Cardiac septum (tissue), 1 donor: ENCODE results near the gene LILRA6. TPM values are rescaled to one million over a fixed set of nuclear protein-coding genes. Genes with fewer than 3 reads are reported as not detected.
"Not testable (repeated sequence)": the region's sequence is repeated elsewhere in the genome, so short reads cannot be mapped to it uniquely, and the experiment has no call there.

Experiments
- DNase-seq: peaks from one replicate; pipeline ENCODE4 v3.0.0-alpha.2; 2020; ENCODE audit warnings: low spot score
- intact Hi-C: fragments of 100-400 bp; cut with DNase I; formaldehyde crosslinking; loops from one replicate; pipeline ENCODE4 v1.14.0; 2022
- total RNA-seq: library from RNA; stranded (reverse); fragmentation: NEBNext Ultra II Directional; extraction: Animal tissue kit (Norgen Biotek cat#: 25700); gene quantifications from one replicate; pipeline ENCODE4 v1.2.1, GENCODE V29; 2021
- donor health status: DM: no; HTN: no; CAD: no.

Gene LILRA6
- total RNA-seq, 1 donor from 2014 or later, result 2.7 TPM

- no peak for DNase-seq
- intact Hi-C loops, result no loop called here
These were observed 28.5 kb upstream of the LILRA6 start for GRCh38 chr19:54271106-54271505.

GRCh38 chr19:54268936-54269335, 26.3 kb upstream of the LILRA6 start:
- no peak for DNase-seq
- intact Hi-C loops, result no loop called here

GRCh38 chr19:54266133-54266532, 23.5 kb upstream of the LILRA6 start:
- DNase-seq, result peak; percentile 81
- intact Hi-C loops, result no loop called here

- intact Hi-C loops, result no loop called here
- no peak for DNase-seq
These were observed 19.9 kb upstream of the LILRA6 start for GRCh38 chr19:54262470-54262869.

- intact Hi-C loops, result no loop called here
- no peak for DNase-seq
These were observed 19.5 kb upstream of the LILRA6 start for GRCh38 chr19:54262066-54262465.

GRCh38 chr19:54257116-54257480, 14.5 kb upstream of the LILRA6 start, which contains the start of gene LILRB5:
Gene LILRB5 (minus strand): TSS chr19:54257273. CDS start chr19:54257193, 80 bp downstream.
- intact Hi-C loops, result no loop called here
- DNase-seq, result no peak

GRCh38 chr19:54256250-54257115, 13.9 kb upstream of the LILRA6 start:
- no peak for DNase-seq
- intact Hi-C loops, result no loop called here

- intact Hi-C loops, result no loop called here
- no peak for DNase-seq
These were observed 12.7 kb upstream of the LILRA6 start for GRCh38 chr19:54255105-54255775.

GRCh38 chr19:54254195-54254906, 11.8 kb upstream of the LILRA6 start:
- no peak for DNase-seq
- intact Hi-C loops, result no loop called here

- DNase-seq, result no peak
- intact Hi-C loops, result no loop called here
These were observed 11.0 kb upstream of the LILRA6 start for GRCh38 chr19:54253331-54254194.

GRCh38 chr19:54252845-54253244, 10.3 kb upstream of the LILRA6 start:
- intact Hi-C loops, result no loop called here
- no peak for DNase-seq

- no peak for DNase-seq
- intact Hi-C loops, result no loop called here
These were observed 9.7 kb upstream of the LILRA6 start for GRCh38 chr19:54252243-54252642.

GRCh38 chr19:54248016-54248601, 5.5 kb upstream of the LILRA6 start:
- intact Hi-C loops, result no loop called here
- DNase-seq, result peak; percentile 84

GRCh38 chr19:54247106-54247930, 4.7 kb upstream of the LILRA6 start:
- DNase-seq, result no peak
- intact Hi-C loops, result no loop called here

- DNase-seq, result no peak
- intact Hi-C loops, result no loop called here
These were observed 3.3 kb upstream of the LILRA6 start for GRCh38 chr19:54245936-54246335.

- DNase-seq, intact Hi-C loops: not testable (repeated sequence)
These were observed 1.2 kb upstream of the LILRA6 start for GRCh38 chr19:54243809-54244208.

- DNase-seq, intact Hi-C loops: not testable (repeated sequence)
These were observed 356 bp downstream of the LILRA6 start for GRCh38 chr19:54242234-54242633.
